OCI-LY1 (cell line): Measurements from ENCODE around the gene KLRD1.
"Not testable (repeated sequence)": the region's sequence is repeated elsewhere in the genome, so short reads cannot be mapped to it uniquely, and the experiment has no call there.

Experiments used
- H2AFZ ChIP-seq: fragments of 200-600 bp; sonication (generic), shearing (Covaris generic); 2 replicates; pipeline ENCODE4 v1.6.0; 2014; ENCODE audit warnings: antibody characterized with exemption, mild to moderate bottlenecking, low read length
- H3F3A ChIP-seq: fragments of 200-600 bp; sonication (generic), shearing (Covaris generic); 2 replicates; pipeline ENCODE4 v1.6.0; 2014; ENCODE audit warnings: mild to moderate bottlenecking, antibody characterized with exemption, low read length, moderate library complexity; ENCODE audit not compliant: insufficient read depth
- H3K27ac ChIP-seq: fragments of 200-600 bp; sonication (generic); 2 replicates; pipeline ENCODE4 v1.5.1; 2014; ENCODE audit warnings: low read length, mixed run types, mild to moderate bottlenecking, low read depth; ENCODE audit not compliant: poor library complexity, severe bottlenecking
- H3K27me3 ChIP-seq: fragments of 200-600 bp; sonication (generic); 2 replicates; pipeline ENCODE4 v1.6.0; 2014; ENCODE audit warnings: antibody characterized with exemption, mild to moderate bottlenecking, low read length, moderate library complexity; ENCODE audit not compliant: insufficient read depth
- H3K36me3 ChIP-seq: fragments of 200-600 bp; sonication (generic); 2 replicates; pipeline ENCODE4 v1.6.1; 2014; ENCODE audit warnings: mild to moderate bottlenecking, antibody characterized with exemption, low read length, moderate library complexity, mixed read lengths; ENCODE audit not compliant: insufficient read depth
- H3K4me1 ChIP-seq: fragments of 200-600 bp; sonication (generic); 2 replicates; pipeline ENCODE4 v1.5.1; 2014; ENCODE audit warnings: mild to moderate bottlenecking, low read length, moderate library complexity; ENCODE audit not compliant: insufficient read depth, severe bottlenecking
- H3K4me2 ChIP-seq: fragments of 200-600 bp; sonication (generic), shearing (Covaris generic); 2 replicates; pipeline ENCODE4 v1.6.1; 2014; ENCODE audit warnings: low read length
- H3K4me3 ChIP-seq: fragments of 200-600 bp; sonication (generic); 2 replicates; pipeline ENCODE4 v1.5.1; 2014; ENCODE audit warnings: low read length, low read depth, mild to moderate bottlenecking, mixed read lengths; ENCODE audit not compliant: poor library complexity, severe bottlenecking
- H3K79me2 ChIP-seq: fragments of 200-600 bp; shearing (Covaris generic); 2 replicates; pipeline ENCODE4 v1.6.1; 2016; ENCODE audit warnings: mixed run types, low read length, mixed read lengths; ENCODE audit not compliant: insufficient read depth
- H3K9ac ChIP-seq: fragments of 200-600 bp; sonication (generic), shearing (Covaris generic); 2 replicates; pipeline ENCODE4 v1.6.1; 2014; ENCODE audit warnings: mild to moderate bottlenecking, low read length, mixed read lengths
- H3K9me2 ChIP-seq: fragments of 200-600 bp; sonication (generic), shearing (Covaris generic); 2 replicates; pipeline ENCODE4 v1.6.1; 2014; ENCODE audit warnings: low read depth, mild to moderate bottlenecking, low read length, mixed read lengths
- H3K9me3 ChIP-seq: fragments of 200-600 bp; shearing (Covaris generic); 2 replicates; pipeline ENCODE4 v1.6.1; 2014; ENCODE audit warnings: low read length, mixed read lengths
- H4K20me1 ChIP-seq: fragments of 200-600 bp; sonication (generic), shearing (Covaris generic); 2 replicates; pipeline ENCODE4 v1.6.0; 2016; ENCODE audit warnings: mild to moderate bottlenecking, low read length; ENCODE audit not compliant: insufficient read depth
- CTCF ChIP-seq: fragments of 200-600 bp; sonication (generic), shearing (Covaris generic); IDR thresholded peaks from 2 replicates; pipeline ENCODE4 v1.5.1; 2017; ENCODE audit warnings: mild to moderate bottlenecking, antibody characterized with exemption, low read length, moderate library complexity, mixed read lengths
- EZH2 ChIP-seq: fragments of 200-600 bp; sonication (generic), shearing (Covaris generic); IDR thresholded peaks from 2 replicates; pipeline ENCODE4 v1.8.0; 2017; ENCODE audit warnings: borderline replicate concordance, mixed run types, mild to moderate bottlenecking, antibody characterized with exemption, low read length, moderate library complexity, mixed read lengths

The KLRD1 gene

GRCh38 chr12:10339053-10339840 is 31.6 kb downstream of the KLRD1 start:
- Histone ChIP-seq H3K4me1 (peaks cover 24% of the 10 kb centered on the region), H3K9me2 (no peaks in the 10 kb centered on the region), H3F3A (no peaks in the 10 kb centered on the region), H3K27ac (peak overlapping the region; percentile 38), H3K36me3 (no peaks in the 10 kb centered on the region), H3K4me3 (no peak overlapping the region), H3K9me3 (peaks cover 7% of the 10 kb centered on the region; the same call in 1 of the 2 replicates), H3K9ac (peak overlapping the region; percentile 3; the same call in 1 of the 2 replicates), H3K4me2 (peak overlapping the region; percentile 11; the same call in 1 of the 2 replicates), H3K27me3 (no peaks in the 10 kb centered on the region), H4K20me1 (no peaks in the 10 kb centered on the region), H3K79me2 (no peaks in the 10 kb centered on the region), H2AFZ (peak overlapping the region; percentile 8; the same call in 1 of the 2 replicates)
- no peak for TF ChIP-seq CTCF
- no peak for TF ChIP-seq EZH2

GRCh38 chr12:10340946-10341345 is 33.3 kb downstream of the KLRD1 start:
- H3K27me3 ChIP-seq, H2AFZ ChIP-seq, H3K4me3 ChIP-seq, H3K36me3 ChIP-seq, H4K20me1 ChIP-seq, H3K9ac ChIP-seq, H3K4me2 ChIP-seq, H3K9me3 ChIP-seq, H3K9me2 ChIP-seq, H3K27ac ChIP-seq, H3K79me2 ChIP-seq, H3F3A ChIP-seq: not testable (repeated sequence)
- peaks cover 24% of the 10 kb centered on the region for H3K4me1 ChIP-seq

- TF ChIP-seq EZH2 (no peak), CTCF (no peak)
These were observed 34.3 kb downstream of the KLRD1 start for GRCh38 chr12:10341892-10342509.

GRCh38 chr12:10351457-10351856 is 43.8 kb downstream of the KLRD1 start:
- not testable (repeated sequence) for H3F3A ChIP-seq, H3K27me3 ChIP-seq, H3K4me2 ChIP-seq, H2AFZ ChIP-seq, H3K9ac ChIP-seq, H4K20me1 ChIP-seq, H3K4me1 ChIP-seq, H3K36me3 ChIP-seq, H3K9me2 ChIP-seq, H3K79me2 ChIP-seq, H3K27ac ChIP-seq, H3K4me3 ChIP-seq
- peaks cover 12% of the 10 kb centered on the region for H3K9me3 ChIP-seq

More at GRCh38 chr12:10341892-10342509, 34.3 kb downstream of the KLRD1 start:
- H3K4me3 ChIP-seq = no peak overlapping the region
- H3K27ac ChIP-seq = peak overlapping the region; percentile 39
- H3F3A ChIP-seq = no peaks in the 10 kb centered on the region
- H3K4me1 ChIP-seq = peaks cover 24% of the 10 kb centered on the region
- no peak overlapping the region for H2AFZ ChIP-seq
- no peaks in the 10 kb centered on the region for H3K79me2 ChIP-seq
- no peaks in the 10 kb centered on the region for H3K36me3 ChIP-seq
- H4K20me1 ChIP-seq = no peaks in the 10 kb centered on the region
- no peaks in the 10 kb centered on the region for H3K9me2 ChIP-seq
- no peaks in the 10 kb centered on the region for H3K27me3 ChIP-seq
- H3K9me3 ChIP-seq = peaks cover 7% of the 10 kb centered on the region; the same call in 1 of the 2 replicates
- H3K4me2 ChIP-seq = no peak overlapping the region
- no peak overlapping the region for H3K9ac ChIP-seq
